Measurements from ENCODE around the gene TREX2.

TREX2 gene

DNA sequence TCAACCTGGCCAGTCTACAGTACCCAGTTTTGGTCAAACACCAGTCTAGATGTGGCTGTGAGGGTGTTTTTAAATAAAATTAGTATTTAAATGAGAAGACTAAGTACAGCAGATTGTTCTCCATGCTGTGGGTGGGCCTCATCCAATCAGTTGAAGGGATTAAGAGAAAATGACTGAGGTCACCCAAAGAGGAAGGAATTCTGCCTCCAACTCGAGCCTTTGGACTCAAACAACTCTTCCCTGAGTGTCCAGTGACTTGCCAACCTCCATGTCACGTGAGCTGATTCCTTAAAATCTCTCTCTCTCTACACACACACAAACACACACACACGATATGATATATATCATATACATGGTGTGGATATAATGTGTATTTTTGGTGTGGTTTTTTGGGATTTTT lies 10.0 kb downstream of the TREX2 start:
- Histone ChIP-seq H3K27me3 (ENCODE audit: control insufficient read depth, insufficient read depth, low read length) (peaks cover 4% of the 10 kb centered on the region), H3K4me3 (ENCODE audit: low read length) (no peak overlapping the region), H3K36me3 (ENCODE audit: control insufficient read depth, insufficient read depth, low read length) (no peaks in the 10 kb centered on the region), H3K27ac (ENCODE audit: low read depth, low read length) (no peak overlapping the region), H3K9ac (ENCODE audit: low read length) (no peak overlapping the region), H3K4me1 (ENCODE audit: control insufficient read depth, insufficient read depth, low read length) (no peaks in the 10 kb centered on the region)

DNA sequence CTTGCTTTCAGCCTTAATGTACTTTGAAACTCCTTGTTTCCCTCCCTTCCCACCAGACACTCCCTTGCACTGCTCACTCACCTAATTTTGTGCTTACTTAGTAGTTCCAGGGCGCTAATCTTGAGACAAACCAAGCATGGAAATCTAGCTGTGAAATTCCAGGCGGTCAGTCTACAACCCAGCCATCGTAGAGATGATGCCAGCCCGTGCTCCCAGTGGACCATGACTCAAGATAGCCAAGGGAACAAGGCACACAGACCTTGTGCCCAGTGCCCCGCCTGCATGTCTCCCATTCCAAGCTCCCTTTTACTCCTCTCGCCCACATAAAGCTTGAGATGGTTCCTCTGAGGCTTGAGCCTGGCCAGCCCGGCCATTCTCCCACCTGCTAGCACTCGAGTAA lies 11.1 kb downstream of the TREX2 start:
- Histone ChIP-seq H3K36me3 (ENCODE audit: control insufficient read depth, insufficient read depth, low read length) (no peaks in the 10 kb centered on the region), H3K4me3 (ENCODE audit: low read length) (no peak overlapping the region), H3K4me1 (ENCODE audit: control insufficient read depth, insufficient read depth, low read length) (no peaks in the 10 kb centered on the region), H3K9ac (ENCODE audit: low read length) (no peak overlapping the region), H3K27me3 (ENCODE audit: control insufficient read depth, insufficient read depth, low read length) (peaks cover 2% of the 10 kb centered on the region), H3K27ac (ENCODE audit: low read depth, low read length) (no peak overlapping the region)

DNA sequence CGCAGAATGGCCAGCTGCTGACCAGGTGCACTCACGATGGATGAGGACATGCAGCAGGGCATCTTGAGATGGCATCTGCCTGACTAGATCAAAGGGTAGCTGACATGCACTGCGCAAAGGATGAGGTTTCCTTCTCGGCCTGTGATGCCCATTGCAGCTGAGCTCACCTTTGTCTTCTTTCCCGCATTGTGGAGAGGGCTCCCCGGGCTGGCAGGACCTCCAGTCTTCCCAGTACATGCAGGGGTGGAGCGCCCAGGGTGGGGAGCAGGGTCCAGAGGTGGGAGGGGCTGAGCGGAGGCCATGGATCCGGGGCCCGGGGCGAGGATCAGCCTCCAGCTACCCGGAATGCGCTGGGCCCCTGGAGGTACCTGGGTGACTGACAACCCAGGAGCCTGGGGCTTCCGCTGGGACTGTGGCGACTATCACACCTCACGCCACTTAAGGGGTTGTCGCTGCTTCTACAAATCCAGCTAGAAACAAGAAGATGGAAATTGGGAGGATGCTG lies 12.0 kb downstream of the TREX2 start:
- Histone ChIP-seq H3K27me3 (ENCODE audit: control insufficient read depth, insufficient read depth, low read length) (peaks cover 2% of the 10 kb centered on the region), H3K36me3 (ENCODE audit: control insufficient read depth, insufficient read depth, low read length) (no peaks in the 10 kb centered on the region), H3K9ac (ENCODE audit: low read length) (no peak overlapping the region), H3K27ac (ENCODE audit: low read depth, low read length) (no peak overlapping the region), H3K4me3 (ENCODE audit: low read length) (no peak overlapping the region), H3K4me1 (ENCODE audit: control insufficient read depth, insufficient read depth, low read length) (no peaks in the 10 kb centered on the region)

DNA sequence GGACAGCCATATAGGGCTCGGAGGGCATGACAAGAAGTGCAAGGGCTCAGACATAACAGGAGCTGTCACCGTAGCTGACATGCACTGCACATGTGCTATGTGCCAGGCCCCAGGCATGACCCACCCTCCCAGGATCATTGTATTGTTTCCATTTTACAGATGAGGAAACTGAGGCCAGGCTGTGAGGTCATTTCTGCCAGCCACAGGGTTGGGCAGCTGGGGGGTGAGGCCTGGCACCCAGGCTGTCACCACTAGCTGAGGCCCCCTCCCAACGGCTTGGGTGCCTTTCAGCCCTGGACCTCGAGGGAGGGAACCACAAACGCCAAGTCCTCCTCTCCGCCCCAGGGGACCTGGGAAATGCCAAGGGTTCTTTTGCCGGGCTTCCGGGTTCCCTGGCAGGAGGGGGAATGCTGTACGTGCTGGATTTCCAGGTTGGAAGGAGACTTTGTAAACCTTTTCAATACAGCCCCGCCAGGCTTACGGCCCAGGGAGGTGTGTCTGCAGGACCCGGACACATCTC lies 12.6 kb downstream of the TREX2 start:
- H3K27me3 ChIP-seq (ENCODE audit: control insufficient read depth, insufficient read depth, low read length), result no peaks in the 10 kb centered on the region
- H3K4me1 ChIP-seq (ENCODE audit: control insufficient read depth, insufficient read depth, low read length), result no peaks in the 10 kb centered on the region
- H3K9ac ChIP-seq (ENCODE audit: low read length), result no peak overlapping the region
- no peak overlapping the region for H3K27ac ChIP-seq (ENCODE audit: low read depth, low read length)
- H3K4me3 ChIP-seq (ENCODE audit: low read length), result no peak overlapping the region
- H3K36me3 ChIP-seq (ENCODE audit: control insufficient read depth, insufficient read depth, low read length), result no peaks in the 10 kb centered on the region

DNA sequence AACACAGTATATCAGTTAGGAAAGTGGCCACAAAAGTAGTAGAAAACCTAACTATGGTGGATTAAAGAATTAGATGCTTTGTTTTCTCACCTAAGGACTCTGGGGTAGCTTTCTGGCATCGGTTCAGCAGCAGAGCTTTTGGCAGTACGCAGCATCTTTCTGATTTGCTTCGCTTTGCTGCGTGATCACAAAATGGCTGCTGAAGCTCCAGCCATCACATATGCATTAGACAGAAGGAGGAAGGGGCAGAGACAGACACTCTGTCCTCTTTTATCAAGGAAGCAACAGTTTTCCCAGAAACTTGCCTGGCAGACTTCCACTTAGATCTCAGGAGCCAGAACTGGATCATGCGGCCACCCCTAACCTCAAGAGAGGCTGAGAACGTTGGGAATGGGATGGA lies 15.1 kb downstream of the TREX2 start:
- Histone ChIP-seq H3K4me1 (ENCODE audit: control insufficient read depth, insufficient read depth, low read length) (no peaks in the 10 kb centered on the region), H3K36me3 (ENCODE audit: control insufficient read depth, insufficient read depth, low read length) (no peaks in the 10 kb centered on the region), H3K9ac (ENCODE audit: low read length) (no peak overlapping the region), H3K27me3 (ENCODE audit: control insufficient read depth, insufficient read depth, low read length) (no peaks in the 10 kb centered on the region), H3K27ac (ENCODE audit: low read depth, low read length) (no peak overlapping the region), H3K4me3 (ENCODE audit: low read length) (no peak overlapping the region)

DNA sequence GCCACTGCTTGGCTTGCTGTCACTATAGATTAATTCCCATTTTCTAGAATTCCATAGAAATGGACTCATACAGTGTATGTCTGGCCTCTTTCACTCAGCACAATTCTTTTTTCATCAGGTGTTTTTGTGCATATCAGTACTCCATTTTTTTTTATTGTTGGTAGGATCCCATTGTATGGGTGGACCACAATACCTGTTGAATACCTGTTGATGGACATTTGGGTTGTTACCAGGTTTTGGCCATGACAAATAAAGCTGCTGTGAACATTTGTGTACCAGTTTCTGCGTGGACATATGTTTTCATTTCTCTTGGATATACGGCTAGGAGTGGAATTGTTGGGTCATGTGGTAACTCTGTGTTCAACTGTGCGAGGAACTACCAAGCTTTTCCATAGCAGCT lies 19.7 kb downstream of the TREX2 start:
- Histone ChIP-seq H3K27ac (ENCODE audit: low read depth, low read length) (no peak overlapping the region), H3K4me1 (ENCODE audit: control insufficient read depth, insufficient read depth, low read length) (no peaks in the 10 kb centered on the region), H3K27me3 (ENCODE audit: control insufficient read depth, insufficient read depth, low read length) (no peaks in the 10 kb centered on the region), H3K9ac (ENCODE audit: low read length) (no peak overlapping the region), H3K4me3 (ENCODE audit: low read length) (no peak overlapping the region), H3K36me3 (ENCODE audit: control insufficient read depth, insufficient read depth, low read length) (no peaks in the 10 kb centered on the region)

DNA sequence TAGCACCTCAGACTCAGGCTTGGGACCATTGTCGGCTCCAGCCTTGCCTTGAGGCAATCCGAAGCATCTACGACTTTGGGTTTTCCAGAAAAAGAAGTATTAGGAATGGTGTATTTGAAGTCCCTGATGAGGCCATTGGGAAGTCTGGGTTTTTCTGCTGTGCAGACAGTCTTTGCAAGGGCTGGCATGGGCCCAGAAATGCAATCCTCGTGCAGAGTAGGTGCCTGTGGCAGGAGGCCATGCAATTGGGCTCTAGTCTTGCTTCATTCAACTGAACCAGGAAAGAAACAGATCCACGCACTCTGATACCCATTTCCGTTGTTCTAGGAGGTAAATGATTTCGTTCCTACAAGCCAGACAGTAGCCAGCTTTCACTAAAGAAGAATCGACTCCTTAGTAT lies 22.2 kb downstream of the TREX2 start:
- Histone ChIP-seq H3K9ac (ENCODE audit: low read length) (no peak overlapping the region), H3K27me3 (ENCODE audit: control insufficient read depth, insufficient read depth, low read length) (no peaks in the 10 kb centered on the region), H3K4me1 (ENCODE audit: control insufficient read depth, insufficient read depth, low read length) (no peaks in the 10 kb centered on the region), H3K4me3 (ENCODE audit: low read length) (no peak overlapping the region), H3K27ac (ENCODE audit: low read depth, low read length) (no peak overlapping the region), H3K36me3 (ENCODE audit: control insufficient read depth, insufficient read depth, low read length) (no peaks in the 10 kb centered on the region)

DNA sequence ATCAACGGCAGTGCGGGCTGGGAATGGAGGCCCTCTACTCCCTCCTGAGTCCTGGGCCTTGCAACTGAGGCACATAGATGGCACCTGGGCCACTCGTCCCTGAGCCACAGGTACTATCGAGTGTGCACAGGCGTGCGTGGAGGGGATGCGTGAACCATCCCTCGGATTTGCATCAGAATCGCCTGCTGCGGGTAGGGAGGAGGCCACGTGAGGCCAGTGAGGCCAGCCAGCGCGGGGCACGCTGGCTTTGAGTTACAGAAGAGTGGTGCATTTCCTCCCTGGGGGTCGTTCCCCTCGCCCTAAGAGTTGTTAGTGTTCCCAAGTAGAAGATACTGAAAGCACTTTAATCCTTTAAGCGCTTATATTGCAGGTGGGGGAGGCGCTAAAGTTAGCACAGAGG lies 24.0 kb downstream of the TREX2 start:
- H3K4me3 ChIP-seq (ENCODE audit: low read length), result no peak overlapping the region
- no peaks in the 10 kb centered on the region for H3K4me1 ChIP-seq (ENCODE audit: control insufficient read depth, insufficient read depth, low read length)
- no peaks in the 10 kb centered on the region for H3K36me3 ChIP-seq (ENCODE audit: control insufficient read depth, insufficient read depth, low read length)
- no peaks in the 10 kb centered on the region for H3K27me3 ChIP-seq (ENCODE audit: control insufficient read depth, insufficient read depth, low read length)
- no peak overlapping the region for H3K9ac ChIP-seq (ENCODE audit: low read length)
- H3K27ac ChIP-seq (ENCODE audit: low read depth, low read length), result no peak overlapping the region

DNA sequence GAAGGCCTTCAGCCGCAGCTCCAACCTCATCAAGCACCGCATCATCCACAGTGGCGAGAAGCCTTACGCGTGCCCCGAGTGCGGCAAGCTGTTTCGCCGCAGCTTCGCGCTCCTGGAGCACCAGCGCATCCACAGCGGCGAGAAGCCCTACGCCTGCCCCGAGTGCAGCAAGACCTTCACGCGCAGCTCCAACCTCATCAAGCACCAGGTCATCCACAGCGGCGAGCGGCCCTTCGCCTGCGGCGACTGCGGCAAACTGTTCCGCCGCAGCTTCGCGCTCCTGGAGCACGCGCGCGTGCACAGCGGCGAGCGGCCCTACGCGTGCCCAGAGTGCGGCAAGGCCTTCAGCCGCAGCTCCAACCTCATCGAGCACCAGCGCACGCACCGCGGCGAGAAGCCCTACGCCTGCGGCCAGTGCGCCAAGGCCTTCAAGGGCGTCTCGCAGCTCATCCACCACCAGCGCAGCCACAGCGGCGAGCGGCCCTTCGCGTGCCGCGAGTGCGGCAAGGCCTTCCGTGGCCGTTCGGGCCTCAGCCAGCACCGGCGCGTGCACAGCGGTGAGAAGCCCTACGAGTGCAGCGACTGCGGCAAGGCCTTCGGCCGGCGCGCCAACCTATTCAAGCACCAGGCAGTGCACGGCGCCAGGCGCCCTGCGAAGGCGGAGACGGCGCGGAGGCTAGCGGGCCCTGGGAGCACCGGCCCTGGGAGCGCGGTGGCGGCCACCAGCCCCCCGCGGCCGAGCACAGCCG lies 24.8 kb downstream of the TREX2 start:
- Histone ChIP-seq H3K27ac (ENCODE audit: low read depth, low read length) (no peak overlapping the region), H3K36me3 (ENCODE audit: control insufficient read depth, insufficient read depth, low read length) (no peaks in the 10 kb centered on the region), H3K4me3 (ENCODE audit: low read length) (no peak overlapping the region), H3K4me1 (ENCODE audit: control insufficient read depth, insufficient read depth, low read length) (no peaks in the 10 kb centered on the region), H3K27me3 (ENCODE audit: control insufficient read depth, insufficient read depth, low read length) (no peaks in the 10 kb centered on the region), H3K9ac (ENCODE audit: low read length) (no peak overlapping the region)

DNA sequence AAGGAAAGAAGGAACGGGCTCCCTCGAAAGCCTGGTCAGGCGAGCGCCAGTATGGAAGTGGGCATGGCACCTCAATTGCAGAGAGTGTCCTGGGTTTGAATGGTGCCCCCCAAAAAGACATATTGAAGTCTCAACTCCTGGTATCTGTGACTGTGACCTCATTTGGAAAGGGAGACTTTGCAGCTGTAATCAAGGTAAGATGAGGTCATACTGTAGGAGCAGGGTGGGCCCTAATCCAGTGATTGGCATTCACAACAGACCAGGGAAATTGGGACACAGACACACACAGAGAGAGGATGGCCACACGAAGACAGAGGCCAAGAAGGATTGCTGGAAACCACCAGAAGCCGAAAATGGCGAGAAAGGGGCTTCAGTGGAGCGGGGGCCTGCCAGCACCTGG lies 28.2 kb downstream of the TREX2 start:
- Histone ChIP-seq H3K27ac (ENCODE audit: low read depth, low read length) (no peak overlapping the region), H3K27me3 (ENCODE audit: control insufficient read depth, insufficient read depth, low read length) (peaks cover 3% of the 10 kb centered on the region), H3K4me1 (ENCODE audit: control insufficient read depth, insufficient read depth, low read length) (no peaks in the 10 kb centered on the region), H3K4me3 (ENCODE audit: low read length) (no peak overlapping the region), H3K36me3 (ENCODE audit: control insufficient read depth, insufficient read depth, low read length) (no peaks in the 10 kb centered on the region), H3K9ac (ENCODE audit: low read length) (no peak overlapping the region)

DNA sequence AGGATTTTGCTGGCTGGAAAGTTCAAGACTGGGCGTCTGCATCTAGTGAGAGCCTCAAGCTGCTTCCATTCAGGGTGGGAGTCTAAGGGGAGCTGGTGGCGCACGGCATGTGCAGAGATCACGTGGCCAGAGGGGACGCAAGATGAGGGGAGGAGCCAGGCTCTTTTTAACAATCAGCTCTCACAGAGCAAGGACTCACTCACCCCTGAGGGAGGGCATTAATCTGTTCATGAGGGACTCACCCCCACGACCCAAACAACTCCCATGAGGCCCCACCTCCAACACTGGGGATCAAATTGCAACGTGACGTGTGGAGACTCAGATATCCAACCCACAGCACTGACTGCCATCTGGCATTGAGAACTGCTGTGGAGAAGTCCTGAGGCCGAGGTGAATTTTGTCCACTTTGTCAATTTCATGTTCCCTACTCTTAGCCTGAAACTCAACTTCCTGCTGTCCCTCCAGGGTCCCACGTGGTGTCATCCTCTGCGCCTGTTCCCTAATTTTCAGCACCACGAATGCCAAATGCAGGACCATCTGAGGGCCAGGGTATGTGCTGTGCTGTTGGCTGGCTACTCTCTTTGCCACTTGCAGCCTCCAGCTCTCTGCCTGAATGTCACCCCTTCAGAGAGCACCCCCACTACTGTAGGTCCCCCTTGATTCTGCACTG lies 28.9 kb downstream of the TREX2 start:
- Histone ChIP-seq H3K4me3 (ENCODE audit: low read length) (no peak overlapping the region), H3K36me3 (ENCODE audit: control insufficient read depth, insufficient read depth, low read length) (no peaks in the 10 kb centered on the region), H3K9ac (ENCODE audit: low read length) (no peak overlapping the region), H3K4me1 (ENCODE audit: control insufficient read depth, insufficient read depth, low read length) (peaks cover 2% of the 10 kb centered on the region), H3K27me3 (ENCODE audit: control insufficient read depth, insufficient read depth, low read length) (peaks cover 6% of the 10 kb centered on the region), H3K27ac (ENCODE audit: low read depth, low read length) (no peak overlapping the region)

DNA sequence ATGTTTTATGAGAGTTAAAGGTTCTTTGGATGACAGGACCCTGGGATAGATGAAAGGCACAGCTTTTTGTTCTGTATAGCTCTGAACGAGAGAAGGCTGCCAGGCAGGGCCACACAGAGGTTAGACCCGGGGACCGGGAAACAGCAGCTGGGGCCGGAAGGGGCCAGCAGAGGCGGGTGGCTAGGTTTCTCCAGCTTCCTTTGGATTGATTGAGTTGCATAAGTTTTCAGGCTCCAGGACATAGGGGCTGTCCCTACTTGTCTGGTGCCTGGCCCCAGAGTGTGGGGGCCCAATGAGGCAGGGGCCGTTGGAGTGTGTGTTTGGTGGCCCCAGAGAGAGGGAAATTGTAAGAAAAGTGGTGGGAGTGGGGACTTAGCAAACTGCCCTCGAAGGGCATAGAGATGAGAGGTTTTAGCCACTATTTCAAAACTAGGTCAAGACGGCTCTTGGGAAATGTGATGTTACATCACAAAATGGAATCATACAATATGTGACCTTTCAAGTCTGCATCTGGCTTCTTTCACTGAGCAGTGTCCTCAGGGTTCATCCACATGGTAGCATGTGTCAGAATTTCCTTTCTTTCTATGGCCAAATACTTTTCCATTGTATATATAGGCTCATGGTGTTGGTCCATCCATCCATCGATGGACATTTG lies 30.9 kb downstream of the TREX2 start:
- H3K27me3 ChIP-seq (ENCODE audit: control insufficient read depth, insufficient read depth, low read length), result peaks cover 6% of the 10 kb centered on the region
- H3K4me3 ChIP-seq (ENCODE audit: low read length), result no peak overlapping the region
- no peaks in the 10 kb centered on the region for H3K36me3 ChIP-seq (ENCODE audit: control insufficient read depth, insufficient read depth, low read length)
- peaks cover 3% of the 10 kb centered on the region for H3K4me1 ChIP-seq (ENCODE audit: control insufficient read depth, insufficient read depth, low read length)
- H3K27ac ChIP-seq (ENCODE audit: low read depth, low read length), result no peak overlapping the region
- no peak overlapping the region for H3K9ac ChIP-seq (ENCODE audit: low read length)
